ENCODE data around the gene PPIL6. TPM values are rescaled to one million over a fixed set of nuclear protein-coding genes. Genes with fewer than 3 reads are reported as not detected.

PPIL6 gene
- polyA plus RNA-seq, 6 donors from 2014 or later: 1.1 to 3.9 (median 2.4) TPM

DNA sequence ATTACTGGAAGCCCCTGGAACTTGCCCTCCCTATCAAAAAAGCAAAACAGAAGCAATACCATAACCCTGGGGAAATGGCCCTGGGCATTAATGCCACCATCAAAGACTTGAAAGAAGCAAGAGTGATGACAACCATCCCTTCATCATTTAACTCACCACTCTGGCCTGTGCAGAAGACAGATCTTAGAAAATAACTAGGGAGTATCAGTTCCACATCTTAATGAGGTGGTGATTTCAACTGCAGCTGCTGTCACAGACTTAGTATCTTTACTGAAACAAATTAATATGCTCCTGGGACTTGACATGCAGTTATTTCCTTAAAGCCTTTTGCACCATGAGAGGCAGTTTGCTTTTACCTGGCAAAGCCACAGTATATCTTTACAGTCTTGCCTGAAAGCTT, 82.2 kb downstream of the PPIL6 start:
- Mint-ChIP-seq H3K27ac (peak overlapping the region in 1 of 6 donors; percentile 18), H3K4me1 (peaks cover 12 to 25% (median 13%) of the 10 kb centered on the region in 3 donors), H3K36me3 (peaks cover 15 to 35% of the 10 kb centered on the region in 2 donors), H3K4me3 (no peak overlapping the region), H3K9me3 (peaks cover 0 to 7% (median 0%) of the 10 kb centered on the region in 7 donors), H3K27me3 (no peaks in the 10 kb centered on the region)
- no peak for DNase-seq
- ATAC-seq (ENCODE audit: low read depth in 2 of 2): no peak

- Mint-ChIP-seq H3K36me3 (peaks cover 24 to 25% of the 10 kb centered on the region in 2 donors), H3K9me3 (peaks cover 0 to 7% (median 0%) of the 10 kb centered on the region in 7 donors), H3K27me3 (no peaks in the 10 kb centered on the region), H3K27ac (no peak overlapping the region), H3K4me3 (no peak overlapping the region), H3K4me1 (peaks cover 12 to 25% (median 19%) of the 10 kb centered on the region in 3 donors)
- DNase-seq: no peak
- ATAC-seq (ENCODE audit: low read depth in 2 of 2): no peak
Observed at GRCh38 chr6:109356237-109356636, 84.2 kb downstream of the PPIL6 start.

- Mint-ChIP-seq H3K36me3 (peaks cover 0 to 17% of the 10 kb centered on the region in 2 donors), H3K4me3 (no peak overlapping the region), H3K4me1 (peaks cover 3 to 10% (median 5%) of the 10 kb centered on the region in 3 donors), H3K27me3 (no peaks in the 10 kb centered on the region), H3K27ac (peak overlapping the region in 4 of 6 donors; percentile 29 to 86 (median 72)), H3K9me3 (peaks cover 0 to 6% (median 0%) of the 10 kb centered on the region in 7 donors)
- ATAC-seq (ENCODE audit: low read depth in 2 of 2): no peak
- no peak for DNase-seq
Observed at GRCh38 chr6:109351231-109352130, 88.9 kb downstream of the PPIL6 start.

DNA sequence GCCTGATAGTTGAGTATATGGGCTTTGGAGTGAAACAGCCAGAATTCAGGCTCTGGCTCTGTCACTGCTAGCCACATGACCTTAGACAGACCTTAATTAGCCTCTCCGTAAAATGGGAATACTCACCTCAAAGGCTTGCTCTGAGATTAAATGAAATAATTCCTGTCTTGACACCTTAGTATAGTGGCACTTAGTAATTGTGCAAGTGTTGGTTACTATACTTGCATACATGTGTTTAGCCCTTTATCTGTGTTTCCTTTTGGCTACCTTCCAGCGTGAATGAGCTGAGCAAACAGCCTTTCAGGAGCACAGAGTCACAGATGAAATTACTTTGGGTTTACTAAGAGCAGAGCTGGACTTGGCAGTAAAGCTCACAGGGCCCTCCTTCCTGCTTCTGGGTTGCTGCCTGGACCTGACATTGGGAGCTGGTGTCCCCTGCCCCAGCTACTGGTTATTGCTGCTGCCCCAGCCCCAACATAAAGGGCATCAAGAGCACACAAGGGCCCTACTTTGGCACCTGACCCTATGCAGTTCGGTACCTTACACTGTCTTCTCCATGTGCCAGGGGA, 90.9 kb downstream of the PPIL6 start:
- Mint-ChIP-seq H3K4me1 (peaks cover 3 to 10% (median 5%) of the 10 kb centered on the region in 3 donors), H3K27ac (peak overlapping the region in 1 of 6 donors; percentile 15), H3K4me3 (no peak overlapping the region), H3K27me3 (no peaks in the 10 kb centered on the region), H3K9me3 (peaks cover 0 to 6% (median 0%) of the 10 kb centered on the region in 7 donors), H3K36me3 (peaks cover 0 to 17% of the 10 kb centered on the region in 2 donors)
- DNase-seq (no peak), ATAC-seq (ENCODE audit: low read depth in 2 of 2) (no peak)

- Mint-ChIP-seq H3K4me1 (peaks cover under 1 to 14% (median 10%) of the 10 kb centered on the region in 3 donors), H3K36me3 (peaks cover 0 to 17% of the 10 kb centered on the region in 2 donors), H3K27ac (peak overlapping the region in 1 of 6 donors; percentile 25), H3K4me3 (no peak overlapping the region), H3K9me3 (peaks cover 0 to 6% (median 0%) of the 10 kb centered on the region in 7 donors), H3K27me3 (no peaks in the 10 kb centered on the region)
- ATAC-seq (ENCODE audit: low read depth in 2 of 2) (no peak), DNase-seq (no peak)
Observed at GRCh38 chr6:109348226-109348625, 92.2 kb downstream of the PPIL6 start.

DNA sequence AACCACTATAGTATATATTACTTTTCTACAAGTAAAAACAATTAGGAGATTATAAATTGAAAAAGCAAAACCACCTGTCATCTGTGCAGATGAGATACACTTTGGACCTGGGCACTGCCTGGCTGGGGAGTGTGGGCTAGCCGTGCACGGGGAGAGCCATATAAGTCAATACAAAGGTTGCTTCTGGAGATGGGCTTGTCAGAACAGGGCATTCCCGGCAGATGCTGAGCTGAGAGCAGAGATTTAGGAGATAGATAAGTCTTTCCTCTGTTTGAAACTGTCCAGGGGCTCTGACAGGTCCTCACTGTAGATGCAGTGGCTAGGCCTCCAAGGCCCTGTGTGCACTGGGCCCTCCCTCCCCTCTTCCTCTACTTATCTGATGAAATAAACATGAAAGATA, 92.6 kb downstream of the PPIL6 start:
- no peak for DNase-seq
- H3K27ac Mint-ChIP-seq: peak overlapping the region in 1 of 6 donors; percentile 7
- no peak overlapping the region for H3K4me3 Mint-ChIP-seq
- H3K9me3 Mint-ChIP-seq: peaks cover 0 to 6% (median 0%) of the 10 kb centered on the region in 7 donors
- H3K36me3 Mint-ChIP-seq: peaks cover 0 to 17% of the 10 kb centered on the region in 2 donors
- H3K27me3 Mint-ChIP-seq: no peaks in the 10 kb centered on the region
- peaks cover 0 to 14% (median 10%) of the 10 kb centered on the region in 3 donors for H3K4me1 Mint-ChIP-seq
- no peak for ATAC-seq (ENCODE audit: low read depth in 2 of 2)

DNA sequence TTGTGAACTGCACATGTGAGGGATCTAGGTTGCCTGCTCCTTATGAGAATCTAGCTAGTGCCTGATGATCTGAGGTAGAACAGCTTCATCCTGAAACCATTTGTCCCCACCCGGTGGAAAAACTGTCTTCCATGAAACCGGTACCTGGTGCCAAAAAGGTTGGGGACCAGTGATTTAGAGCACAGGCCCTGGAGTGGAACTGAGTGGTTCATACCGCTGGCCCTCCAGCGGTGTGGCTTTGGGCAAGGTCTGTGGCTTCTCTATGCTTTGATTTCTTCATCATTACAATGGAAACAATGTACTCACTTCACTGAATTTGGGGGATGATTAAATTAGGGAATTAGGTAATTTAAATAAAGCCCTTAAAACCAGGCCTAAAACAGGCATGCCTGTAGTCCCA, 94.4 kb downstream of the PPIL6 start:
- Mint-ChIP-seq H3K9me3 (peaks cover 0 to 3% (median 0%) of the 10 kb centered on the region in 7 donors), H3K4me1 (peaks cover 0 to 10% (median 7%) of the 10 kb centered on the region in 3 donors), H3K27ac (no peak overlapping the region), H3K4me3 (no peak overlapping the region), H3K27me3 (no peaks in the 10 kb centered on the region), H3K36me3 (peaks cover 4 to 6% of the 10 kb centered on the region in 2 donors)
- no peak for DNase-seq
- ATAC-seq (ENCODE audit: low read depth in 2 of 2): no peak

- peak overlapping the region in 2 of 6 donors; percentile 30 to 82 for H3K27ac Mint-ChIP-seq
- DNase-seq: no peak
- H3K4me3 Mint-ChIP-seq: no peak overlapping the region
Observed at GRCh38 chr6:109344226-109344625, 96.2 kb downstream of the PPIL6 start.

GRCh38 chr6:109343518-109343917, 96.9 kb downstream of the PPIL6 start:
- Mint-ChIP-seq H3K36me3 (peaks cover 0 to 6% of the 10 kb centered on the region in 2 donors), H3K4me1 (peaks cover 0 to 8% (median 5%) of the 10 kb centered on the region in 3 donors), H3K9me3 (no peaks in the 10 kb centered on the region), H3K4me3 (no peak overlapping the region), H3K27me3 (no peaks in the 10 kb centered on the region), H3K27ac (no peak overlapping the region)
- ATAC-seq (ENCODE audit: low read depth in 2 of 2) (no peak), DNase-seq (no peak)

More at GRCh38 chr6:109344226-109344625, 96.2 kb downstream of the PPIL6 start:
- no peak for ATAC-seq (ENCODE audit: low read depth in 2 of 2)
- peaks cover 0 to 8% (median 5%) of the 10 kb centered on the region in 3 donors for H3K4me1 Mint-ChIP-seq
- no peaks in the 10 kb centered on the region for H3K9me3 Mint-ChIP-seq
- peaks cover 0 to 6% of the 10 kb centered on the region in 2 donors for H3K36me3 Mint-ChIP-seq
- no peaks in the 10 kb centered on the region for H3K27me3 Mint-ChIP-seq

DNA sequence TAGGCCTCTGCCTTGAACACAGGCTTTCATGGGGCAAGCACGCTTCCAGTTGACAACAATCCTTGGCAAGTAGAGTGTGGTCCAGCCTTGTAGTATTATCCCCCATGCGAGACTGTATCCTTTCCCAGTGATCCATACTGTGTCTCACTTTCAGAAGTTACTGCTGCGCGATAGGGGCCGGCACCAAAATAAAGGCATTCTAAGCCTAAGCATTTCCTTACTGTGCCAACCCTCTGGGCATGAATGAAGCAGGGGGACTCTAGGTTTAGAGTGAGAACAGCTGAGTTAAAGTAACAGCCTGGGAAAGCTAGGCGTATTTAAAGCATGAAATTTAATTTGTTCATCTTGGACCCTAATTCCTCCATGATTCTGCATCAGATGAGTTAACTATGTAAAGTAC, 97.5 kb downstream of the PPIL6 start:
- no peaks in the 10 kb centered on the region for H3K27me3 Mint-ChIP-seq
- no peak for DNase-seq
- ATAC-seq (ENCODE audit: low read depth in 2 of 2): no peak
- peaks cover 0 to 8% (median 5%) of the 10 kb centered on the region in 3 donors for H3K4me1 Mint-ChIP-seq
- peak overlapping the region in 1 of 6 donors; percentile 32 for H3K27ac Mint-ChIP-seq
- H3K36me3 Mint-ChIP-seq: peaks cover 0 to 6% of the 10 kb centered on the region in 2 donors
- H3K4me3 Mint-ChIP-seq: no peak overlapping the region
- H3K9me3 Mint-ChIP-seq: no peaks in the 10 kb centered on the region

DNA sequence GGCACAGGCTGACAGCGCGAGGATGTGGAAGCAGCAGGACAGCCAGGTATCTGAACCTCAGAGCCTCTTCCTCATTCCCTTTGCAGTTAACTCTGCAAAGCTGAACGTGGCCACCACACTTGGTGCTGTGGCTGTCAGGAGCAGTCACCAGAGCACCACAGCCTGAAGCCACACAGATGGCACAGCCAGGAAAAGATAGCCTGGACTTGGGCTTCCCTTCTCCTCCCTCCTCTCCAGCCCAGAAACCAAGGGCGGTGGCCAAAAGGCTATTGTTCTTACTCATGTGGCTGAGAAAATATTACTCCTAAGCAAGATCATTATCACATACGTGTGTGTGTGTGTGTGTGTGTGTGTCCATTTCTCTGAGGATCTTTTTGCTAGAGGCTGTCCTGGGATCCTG, 97.9 kb downstream of the PPIL6 start:
- ATAC-seq (ENCODE audit: low read depth in 2 of 2) (no peak), DNase-seq (no peak)
- H3K27ac Mint-ChIP-seq: peak overlapping the region in 1 of 6 donors; percentile 32
- no peaks in the 10 kb centered on the region for H3K27me3 Mint-ChIP-seq
- peaks cover 0 to 8% (median 5%) of the 10 kb centered on the region in 3 donors for H3K4me1 Mint-ChIP-seq
- H3K9me3 Mint-ChIP-seq: no peaks in the 10 kb centered on the region
- peaks cover 0 to 6% of the 10 kb centered on the region in 2 donors for H3K36me3 Mint-ChIP-seq
- H3K4me3 Mint-ChIP-seq: no peak overlapping the region

GRCh38 chr6:109340811-109341210, 99.6 kb downstream of the PPIL6 start:
- DNase-seq (no peak), ATAC-seq (ENCODE audit: low read depth in 2 of 2) (no peak)
- Mint-ChIP-seq H3K27ac (peak overlapping the region in 1 of 6 donors; percentile 81), H3K27me3 (no peaks in the 10 kb centered on the region), H3K36me3 (peaks cover 0 to 6% of the 10 kb centered on the region in 2 donors), H3K9me3 (no peaks in the 10 kb centered on the region), H3K4me1 (peaks cover 0 to 8% (median 5%) of the 10 kb centered on the region in 3 donors), H3K4me3 (no peak overlapping the region)
